Vagina (tissue), 2 donors: ENCODE measurements around the gene NEAT1. TPM values are rescaled to one million over a fixed set of nuclear protein-coding genes. Genes with fewer than 3 reads are reported as not detected.

Experiments
- DNase-seq, 2 donors: peaks; one replicate each; pipeline ENCODE4 v3.0.0-alpha.2; 2017; ENCODE audit errors: extremely low spot score in 2 of 2
- H3K27ac ChIP-seq: fragments of 200-600 bp; sonication (generic); one replicate; pipeline ENCODE4 v1.5.1; 2019
- H3K27me3 ChIP-seq: fragments of 200-600 bp; sonication (generic); one replicate; pipeline ENCODE4 v1.5.1; 2019
- H3K36me3 ChIP-seq, 2 donors: fragments of 200-600 bp; sonication (generic); one replicate each; pipeline ENCODE4 v1.5.1; 2017 to 2019
- H3K4me1 ChIP-seq: fragments of 200-600 bp; sonication (generic); one replicate; pipeline ENCODE4 v1.5.1; 2019
- H3K4me3 ChIP-seq, 2 donors: fragments of 200-600 bp; sonication (generic); 1 replicate in 1 of 2; 2 replicates in 1 of 2; pipeline ENCODE4 v1.5.1; 2016 to 2019
- H3K9me3 ChIP-seq: fragments of 200-600 bp; sonication (generic); one replicate; pipeline ENCODE4 v1.5.1; 2019
- CTCF ChIP-seq, 3 experiments: fragments of 450-650 bp in 2 of 3; fragments of 200-600 bp in 1 of 3; sonication (generic) in 1 of 3; IDR thresholded peaks; one replicate each; pipeline ENCODE4 v1.5.1; 2017 to 2019; ENCODE audit warnings: antibody characterized with exemption in 3 of 3, mild to moderate bottlenecking in 2 of 3, moderate library complexity in 2 of 3
- POLR2A ChIP-seq, 2 donors: fragments of 450-650 bp; IDR thresholded peaks; one replicate each; pipeline ENCODE4 v1.6.1; 2017; ENCODE audit warnings: antibody characterized with exemption in 2 of 2, mild to moderate bottlenecking in 2 of 2, moderate library complexity in 2 of 2
- POLR2AphosphoS5 ChIP-seq, 2 donors: sonication (generic); formaldehyde crosslinking; IDR thresholded peaks; one replicate each; pipeline ENCODE4 v1.9.0; 2017; ENCODE audit warnings: antibody characterized with exemption in 2 of 2, mild to moderate bottlenecking in 2 of 2, low read depth in 1 of 2; ENCODE audit not compliant: insufficient read depth in 1 of 2
- intact Hi-C: fragments of 100-400 bp; cut with DNase I; formaldehyde crosslinking; loops from one replicate; pipeline ENCODE4 v1.15.1; 2023
- microRNA counts, 2 donors: library from miRNA; unstranded; fragments of <30 nt; microRNA quantifications; one replicate each; lab custom pipeline; 2016 to 2017
- small RNA-seq: library from RNA; depleted of rRNA; stranded (forward); fragments of <200 nt; gene quantifications from one replicate; pipeline ENCODE3, GENCODE V24; 2016
- total RNA-seq: library from RNA; depleted of rRNA; stranded (reverse); fragments of >200 nt; gene quantifications from one replicate; pipeline ENCODE4 v1.2.3, GENCODE V29; 2016

Gene NEAT1
- total RNA-seq, 1 donor from 2014 or later: 857 TPM

- Histone ChIP-seq H3K36me3 (no peaks in the 10 kb centered on the region), H3K27me3 (no peaks in the 10 kb centered on the region), H3K4me3 (peak overlapping the region; percentile 7 to 8), H3K9me3 (no peaks in the 10 kb centered on the region), H3K27ac (peak overlapping the region; percentile 100), H3K4me1 (peaks cover 91% of the 10 kb centered on the region)
- intact Hi-C loops: no loop called here
- no peak for DNase-seq
- peak; percentile 54 to 87 for TF ChIP-seq POLR2AphosphoS5 (IDR thresholded peaks at IDR 0.05; ENCODE audit: insufficient read depth in 1 of 2, low read depth in 1 of 2)
- TF ChIP-seq CTCF (IDR thresholded peaks at IDR 0.05): no peak
Measured at GRCh38 chr11:65492637-65493366, 70.2 kb downstream of the NEAT1 start.

- peak in 1 of 2 donors; percentile 94 for DNase-seq
- peak; percentile 13 to 88 for TF ChIP-seq POLR2AphosphoS5 (IDR thresholded peaks at IDR 0.05; ENCODE audit: insufficient read depth in 1 of 2, low read depth in 1 of 2)
- TF ChIP-seq POLR2A (IDR thresholded peaks at IDR 0.05): no peak
Measured at GRCh38 chr11:65493367-65494176, 71.0 kb downstream of the NEAT1 start.

More at GRCh38 chr11:65493367-65494176, 71.0 kb downstream of the NEAT1 start:
- peaks cover 83% of the 10 kb centered on the region for H3K4me1 ChIP-seq
- H3K4me3 ChIP-seq: peak overlapping the region; percentile 7 to 8
- H3K36me3 ChIP-seq: no peaks in the 10 kb centered on the region
- no peaks in the 10 kb centered on the region for H3K27me3 ChIP-seq
- intact Hi-C loops: no loop called here
- H3K9me3 ChIP-seq: no peaks in the 10 kb centered on the region
- peak overlapping the region; percentile 100 for H3K27ac ChIP-seq

MicroRNA genes within 50 kb of the gene (microRNA counts, 767-probe panel; counts per million panel counts)
- microRNA hsa-miR-612 (lab: Ali Mortazavi, UCI): 238 to 261 counts per million in 2 donors

Small RNAs within 50 kb of the gene (small RNA-seq; reads per million reads assigned to genes)
- not detected for gene RF01684

Other genes with a start within 250 kb of the NEAT1 start
- gene CAPN1, start 240.9 kb upstream of the NEAT1 start, total RNA-seq: 302 TPM
- 9.6 TPM for gene POLA2, start 160.8 kb upstream of the NEAT1 start, total RNA-seq
- 27.7 TPM for gene CDC42EP2, start 107.9 kb upstream of the NEAT1 start, total RNA-seq
- gene DPF2, start 88.9 kb upstream of the NEAT1 start, total RNA-seq: 33.1 TPM
- not detected for gene TIGD3, start 68.0 kb upstream of the NEAT1 start, total RNA-seq
- 2.2 TPM for gene SLC25A45, start 40.2 kb upstream of the NEAT1 start, total RNA-seq
- gene FRMD8, start 36.2 kb upstream of the NEAT1 start, total RNA-seq: 53.3 TPM
- gene MALAT1, start 76.2 kb downstream of the NEAT1 start, total RNA-seq: 16,459 TPM
- 77.3 TPM for gene SCYL1, start 102.3 kb downstream of the NEAT1 start, total RNA-seq
- 246 TPM for gene LTBP3, start 135.6 kb downstream of the NEAT1 start, total RNA-seq
- 68.5 TPM for gene ZNRD2, start 147.7 kb downstream of the NEAT1 start, total RNA-seq
- gene FAM89B, start 149.7 kb downstream of the NEAT1 start, total RNA-seq: 62.4 TPM
- 123 TPM for gene EHBP1L1, start 153.3 kb downstream of the NEAT1 start, total RNA-seq
- 12.0 TPM for gene KCNK7, start 173.0 kb downstream of the NEAT1 start, total RNA-seq
- 38.1 TPM for gene MAP3K11, start 191.4 kb downstream of the NEAT1 start, total RNA-seq
- 24.8 TPM for gene PCNX3, start 193.0 kb downstream of the NEAT1 start, total RNA-seq
- gene SIPA1, start 215.3 kb downstream of the NEAT1 start, total RNA-seq: 63.3 TPM
- 59.2 TPM for gene RELA, start 240.1 kb downstream of the NEAT1 start, total RNA-seq